HepG2 (cell line): ENCODE results near the gene RBM6. TPM values are rescaled to one million over a fixed set of nuclear protein-coding genes. Genes with fewer than 3 reads are reported as not detected.

ENCODE experiments used
- ASH2L ChIP-seq: fragments of 300-600, 200-600 bp; sonication (generic); IDR thresholded peaks from 2 replicates; pipeline ENCODE4 v1.7.0; 2017; ENCODE audit warnings: low read depth, mild to moderate bottlenecking, moderate library complexity, mixed read lengths, low read length; ENCODE audit not compliant: insufficient read length
- BCL6 ChIP-seq: IDR thresholded peaks from 2 replicates; pipeline ENCODE4 v1.6.1; 2016; ENCODE audit warnings: missing genetic modification reagents, missing compliant biosample characterization
- CC2D1A ChIP-seq: sonication (generic); formaldehyde crosslinking; IDR thresholded peaks from 2 replicates; pipeline ENCODE4 v1.8.1; 2023; ENCODE audit warnings: mild to moderate bottlenecking, missing genetic modification reagents
- CHCHD3 ChIP-seq: sonication (generic); formaldehyde crosslinking; IDR thresholded peaks from 2 replicates; pipeline ENCODE4 v1.8.0; 2022; ENCODE audit warnings: mild to moderate bottlenecking, missing genetic modification reagents, moderate library complexity
- CREB1 ChIP-seq, 2 experiments: fragments of 450-650 bp in 1 of 2; IDR thresholded peaks; 2 replicates each; pipeline ENCODE4 v1.6.1; 2016 to 2017; ENCODE audit warnings: control low read depth in 1 of 2, mild to moderate bottlenecking in 1 of 2, missing compliant biosample characterization in 1 of 2, missing genetic modification characterization in 1 of 2
- DRAP1 ChIP-seq: IDR thresholded peaks from 2 replicates; pipeline ENCODE4 v1.6.1; 2016; ENCODE audit warnings: missing genetic modification reagents, missing compliant biosample characterization
- EP300 ChIP-seq, 3 experiments: sonication (generic) in 1 of 3; formaldehyde crosslinking in 1 of 3; IDR thresholded peaks; 2 replicates each; pipeline versions ENCODE4 v1.5.1 to v1.6.1; 2011 to 2020; ENCODE audit warnings: low read depth in 2 of 3, low read length in 2 of 3, borderline replicate concordance in 1 of 3, improper control_type of control experiment in 1 of 3, mild to moderate bottlenecking in 1 of 3, missing genetic modification reagents in 1 of 3, moderate library complexity in 1 of 3
- FOXO1 ChIP-seq: sonication (generic); formaldehyde crosslinking; IDR thresholded peaks from 2 replicates; pipeline ENCODE4 v1.4.0; 2020; ENCODE audit warnings: missing genetic modification reagents
- KDM2A ChIP-seq: sonication (generic); formaldehyde crosslinking; IDR thresholded peaks from 2 replicates; pipeline ENCODE4 v1.4.0; 2020; ENCODE audit warnings: low read depth, missing genetic modification reagents, borderline replicate concordance
- NR2F2 ChIP-seq: IDR thresholded peaks from 2 replicates; pipeline ENCODE4 v1.6.1; 2012; ENCODE audit warnings: low read depth, inconsistent platforms, borderline replicate concordance
- RNF2 ChIP-seq: fragments of 450-650 bp; conservative IDR thresholded peaks from 2 replicates; pipeline ENCODE4 v1.6.1; 2016; ENCODE audit warnings: low read depth
- SKIL ChIP-seq: sonication (generic); formaldehyde crosslinking; IDR thresholded peaks from 2 replicates; pipeline ENCODE4 v1.8.0; 2022; ENCODE audit warnings: missing genetic modification reagents, mild to moderate bottlenecking, moderate library complexity, borderline replicate concordance
- SMAD1 ChIP-seq: sonication (generic); formaldehyde crosslinking; IDR thresholded peaks from 2 replicates; pipeline ENCODE4 v1.4.0; 2020; ENCODE audit warnings: missing genetic modification reagents, low read depth, mild to moderate bottlenecking, borderline replicate concordance
- SMARCC2 ChIP-seq: fragments of 450-650 bp; IDR thresholded peaks from 2 replicates; pipeline ENCODE4 v1.6.1; 2017; ENCODE audit warnings: antibody characterized with exemption, mild to moderate bottlenecking
- SNRNP70 ChIP-seq: fragments of 200-400 bp; formaldehyde crosslinking; IDR thresholded peaks from 2 replicates; pipeline ENCODE4 v1.6.1; 2017; ENCODE audit warnings: mild to moderate bottlenecking, low read depth, low read length, moderate library complexity
- XBP1 ChIP-seq: sonication (generic); formaldehyde crosslinking; IDR thresholded peaks from 2 replicates; pipeline ENCODE4 v1.5.0; 2020; ENCODE audit warnings: missing genetic modification reagents
- ZFY ChIP-seq: sonication (generic); formaldehyde crosslinking; IDR thresholded peaks from 2 replicates; pipeline ENCODE4 v1.4.0; 2020; ENCODE audit warnings: missing genetic modification reagents
- ZMAT3 ChIP-seq: sonication (generic); formaldehyde crosslinking; conservative IDR thresholded peaks from 2 replicates; pipeline ENCODE4 v1.7.0; 2021; ENCODE audit warnings: missing genetic modification reagents
- ZNF326 ChIP-seq: sonication (generic); formaldehyde crosslinking; IDR thresholded peaks from 2 replicates; pipeline ENCODE4 v1.4.0; 2020; ENCODE audit warnings: missing genetic modification reagents, borderline replicate concordance
- ZNF503 ChIP-seq: sonication (generic); formaldehyde crosslinking; IDR thresholded peaks from 2 replicates; pipeline ENCODE4 v1.4.0; 2020; ENCODE audit warnings: missing genetic modification reagents
- ZNF546 ChIP-seq: sonication (generic); formaldehyde crosslinking; conservative IDR thresholded peaks from 2 replicates; pipeline ENCODE4 v1.8.1; 2023; ENCODE audit warnings: mild to moderate bottlenecking, missing genetic modification reagents
- ZNF557 ChIP-seq: sonication (generic); formaldehyde crosslinking; IDR thresholded peaks from 2 replicates; pipeline ENCODE4 v1.4.0; 2020; ENCODE audit warnings: missing genetic modification reagents
- ZNF720 ChIP-seq: sonication (generic); formaldehyde crosslinking; IDR thresholded peaks from 2 replicates; pipeline ENCODE4 v1.4.0; 2020; ENCODE audit warnings: missing genetic modification reagents
- ZNF766 ChIP-seq: sonication (generic); formaldehyde crosslinking; IDR thresholded peaks from 2 replicates; pipeline ENCODE4 v1.5.0; 2020; ENCODE audit warnings: missing genetic modification reagents, borderline replicate concordance
- polyA plus RNA-seq, 8 experiments: library from polyadenylated mRNA; depleted of rRNA in 3 of 8; stranded (reverse) in 7 of 8; unstranded in 1 of 8; fragments of >200 nt; fragmentation: Illumina TruSeq in 4 of 8; extraction: Trizol in 4 of 8; gene quantifications; 2 replicates each; pipeline versions ENCODE4 v1.2.1 to v1.2.3, GENCODE V29; 2011 to 2016; ENCODE audit warnings: low read depth in 4 of 8, missing spikeins in 1 of 8, mixed read lengths in 1 of 8; ENCODE audit not compliant: insufficient read depth in 1 of 8
- total RNA-seq, 5 experiments: library from RNA; depleted of rRNA; stranded (reverse); fragments of >200 nt; fragmentation: Illumina TruSeq; extraction: Trizol; gene quantifications; 2 replicates each; pipeline ENCODE4 v1.2.3, GENCODE V29; 2016; ENCODE audit warnings: low read depth in 1 of 5

Gene RBM6
- total and polyA plus RNA-seq, 2 of the 13 experiments (the other 11 are each of a cell fraction or from before 2014, with no cell fraction given) = 72.7 to 86.1 TPM

- peak; percentile 77 for TF ChIP-seq SKIL (CRISPR knock-in tag)
- no peak for TF ChIP-seq ZNF720
- TF ChIP-seq ZNF557 (CRISPR knock-in tag) = no peak; the same call in 1 of the 2 replicates
- TF ChIP-seq RNF2 = peak; percentile 44; the same call in 1 of the 2 replicates
- peak; percentile 62 for TF ChIP-seq BCL6 (CRISPR knock-in tag)
- TF ChIP-seq SMARCC2 = no peak
- no peak for TF ChIP-seq SNRNP70
- 0 out of 2 replicates have a peak, but pooled peaks have one; percentile 46 for TF ChIP-seq ZNF546 (CRISPR knock-in tag)
- peak; percentile 67 for TF ChIP-seq KDM2A (CRISPR knock-in tag)
- peak; percentile 100 for TF ChIP-seq ZFY
- 0 out of 4 replicates have a peak, but pooled peaks of 1 of the 2 experiments have one; percentile 27 for TF ChIP-seq EP300 (IDR thresholded peaks at IDR 0.05; ENCODE audit: low read depth in 2 of 2, low read length in 2 of 2)
- 0 out of 2 replicates have a peak, but pooled peaks have one; percentile 45 for TF ChIP-seq EP300 (CRISPR knock-in tag; IDR thresholded peaks at IDR 0.05; ENCODE audit: borderline replicate concordance)
- TF ChIP-seq ZNF503 (CRISPR knock-in tag) = peak; percentile 72; the same call in 1 of the 2 replicates
- TF ChIP-seq CC2D1A (CRISPR knock-in tag) = no peak
- no peak for TF ChIP-seq ZNF326 (CRISPR knock-in tag)
- TF ChIP-seq CREB1 (IDR thresholded peaks at IDR 0.05) = no peak
- TF ChIP-seq CREB1 (CRISPR knock-in tag; IDR thresholded peaks at IDR 0.05) = 0 out of 2 replicates have a peak, but pooled peaks have one; percentile 18
- TF ChIP-seq XBP1 (CRISPR knock-in tag) = no peak
- TF ChIP-seq SMAD1 (CRISPR knock-in tag) = 0 out of 2 replicates have a peak, but pooled peaks have one; percentile 38
- no peak for TF ChIP-seq CHCHD3 (CRISPR knock-in tag)
- peak; percentile 78 for TF ChIP-seq ASH2L
- TF ChIP-seq DRAP1 (CRISPR knock-in tag) = peak; percentile 35; the same call in 1 of the 2 replicates
- 0 out of 2 replicates have a peak, but pooled peaks have one; percentile 69 for TF ChIP-seq NR2F2
- TF ChIP-seq ZNF766 (CRISPR knock-in tag) = no peak; the same call in 1 of the 2 replicates
- 0 out of 2 replicates have a peak, but pooled peaks have one; percentile 4 for TF ChIP-seq FOXO1 (CRISPR knock-in tag)
- peak; percentile 69; the same call in 1 of the 2 replicates for TF ChIP-seq ZMAT3 (CRISPR knock-in tag)
These were observed 10.4 kb upstream of the RBM6 start, which contains the start of gene MON1A (continued) for GRCh38 chr3:49929291-49930167.
